Left ventricle myocardium inferior (tissue), 1 donor: Measurements from ENCODE around the gene RAD51B. TPM values are rescaled to one million over a fixed set of nuclear protein-coding genes. Genes with fewer than 3 reads are reported as not detected.

Source experiments
- DNase-seq: peaks from one replicate; pipeline ENCODE4 v3.0.0-alpha.2; 2020
- H3K27ac ChIP-seq: fragments of 200-600 bp; replicated peaks from 2 replicates; pipeline ENCODE4 v1.8.0; 2021
- H3K27me3 ChIP-seq: fragments of 200-600 bp; 2 replicates; pipeline ENCODE4 v1.8.0; 2021; ENCODE audit warnings: low read depth
- H3K36me3 ChIP-seq: fragments of 200-600 bp; 2 replicates; pipeline ENCODE4 v1.8.0; 2021
- H3K4me1 ChIP-seq: fragments of 200-600 bp; 2 replicates; pipeline ENCODE4 v1.8.0; 2021
- H3K4me3 ChIP-seq: fragments of 200-600 bp; 2 replicates; pipeline ENCODE4 v1.8.0; 2021; ENCODE audit warnings: mild to moderate bottlenecking, moderate library complexity
- H3K9me3 ChIP-seq: fragments of 200-600 bp; replicated peaks from 2 replicates; pipeline ENCODE4 v1.8.0; 2021
- intact Hi-C: fragments of 100-400 bp; cut with micrococcal nuclease; formaldehyde crosslinking; loops from one replicate; pipeline ENCODE4 v1.11.0; 2022
- total RNA-seq: library from RNA; stranded (reverse); fragmentation: NEBNext Ultra II Directional; extraction: Animal tissue kit (Norgen Biotek cat#: 25700); gene quantifications from one replicate; pipeline ENCODE4 v1.2.1, GENCODE V29; 2021
- TF ChIP-seq, protein P1 (sequence below): fragments of 200-600 bp; IDR thresholded peaks from 2 replicates; pipeline ENCODE4 v1.8.0; 2021; ENCODE audit warnings: antibody characterized with exemption, mild to moderate bottlenecking, borderline replicate concordance
- donor health status: DM: no; HTN: yes; CAD: no; lungs with severe emphysema.

RAD51B gene
- total RNA-seq, 1 donor from 2014 or later: 2.4 TPM

DNA sequence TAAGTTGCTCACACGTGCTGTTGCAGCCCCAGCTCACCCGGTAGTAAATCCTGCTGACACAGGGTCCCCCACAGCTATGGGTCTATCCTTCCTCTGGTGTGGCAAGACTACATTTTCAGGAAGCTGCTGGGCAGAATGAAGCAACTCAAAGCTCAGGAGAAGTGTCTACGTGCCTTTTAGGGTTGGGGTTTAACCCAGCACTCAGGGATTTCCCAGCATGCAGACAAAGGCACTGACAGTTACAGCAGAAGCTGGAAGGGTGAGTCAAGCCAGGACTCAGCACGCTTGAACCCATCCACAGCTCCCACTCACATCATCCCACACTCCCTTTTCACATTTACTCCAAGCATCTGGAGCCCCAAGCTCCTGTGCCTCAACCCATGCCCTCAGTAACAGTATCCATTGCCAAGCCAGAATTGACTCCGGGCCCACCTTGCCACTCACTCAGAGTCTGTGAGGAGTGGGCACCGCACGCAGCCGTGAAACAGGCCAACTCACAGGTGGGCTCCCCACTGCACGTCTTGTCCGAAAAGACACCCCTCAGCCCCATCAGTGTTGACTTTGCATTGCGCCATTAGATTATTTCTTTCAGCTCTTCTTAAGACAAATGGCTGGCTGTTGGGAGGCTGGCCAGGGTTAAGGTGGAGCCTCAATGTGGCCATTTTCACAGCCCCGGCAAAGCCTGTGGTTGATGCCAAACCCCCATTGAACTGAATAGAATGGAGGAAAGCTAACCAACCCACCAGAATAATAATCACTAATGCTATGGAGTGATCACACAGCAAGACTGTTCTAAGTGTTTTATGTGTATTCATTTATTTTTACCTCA lies 913.7 kb downstream of the RAD51B start:
- Histone ChIP-seq H3K4me3 (no peak overlapping the region), H3K4me1 (peaks cover 70% of the 10 kb centered on the region), H3K27me3 (no peaks in the 10 kb centered on the region), H3K9me3 (no peaks in the 10 kb centered on the region), H3K27ac (peak overlapping the region; percentile 11), H3K36me3 (no peaks in the 10 kb centered on the region)
- TF ChIP-seq, protein P1, sequence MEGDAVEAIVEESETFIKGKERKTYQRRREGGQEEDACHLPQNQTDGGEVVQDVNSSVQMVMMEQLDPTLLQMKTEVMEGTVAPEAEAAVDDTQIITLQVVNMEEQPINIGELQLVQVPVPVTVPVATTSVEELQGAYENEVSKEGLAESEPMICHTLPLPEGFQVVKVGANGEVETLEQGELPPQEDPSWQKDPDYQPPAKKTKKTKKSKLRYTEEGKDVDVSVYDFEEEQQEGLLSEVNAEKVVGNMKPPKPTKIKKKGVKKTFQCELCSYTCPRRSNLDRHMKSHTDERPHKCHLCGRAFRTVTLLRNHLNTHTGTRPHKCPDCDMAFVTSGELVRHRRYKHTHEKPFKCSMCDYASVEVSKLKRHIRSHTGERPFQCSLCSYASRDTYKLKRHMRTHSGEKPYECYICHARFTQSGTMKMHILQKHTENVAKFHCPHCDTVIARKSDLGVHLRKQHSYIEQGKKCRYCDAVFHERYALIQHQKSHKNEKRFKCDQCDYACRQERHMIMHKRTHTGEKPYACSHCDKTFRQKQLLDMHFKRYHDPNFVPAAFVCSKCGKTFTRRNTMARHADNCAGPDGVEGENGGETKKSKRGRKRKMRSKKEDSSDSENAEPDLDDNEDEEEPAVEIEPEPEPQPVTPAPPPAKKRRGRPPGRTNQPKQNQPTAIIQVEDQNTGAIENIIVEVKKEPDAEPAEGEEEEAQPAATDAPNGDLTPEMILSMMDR: no peak
- DNase-seq: no peak
- intact Hi-C loops: no loop called here

DNA sequence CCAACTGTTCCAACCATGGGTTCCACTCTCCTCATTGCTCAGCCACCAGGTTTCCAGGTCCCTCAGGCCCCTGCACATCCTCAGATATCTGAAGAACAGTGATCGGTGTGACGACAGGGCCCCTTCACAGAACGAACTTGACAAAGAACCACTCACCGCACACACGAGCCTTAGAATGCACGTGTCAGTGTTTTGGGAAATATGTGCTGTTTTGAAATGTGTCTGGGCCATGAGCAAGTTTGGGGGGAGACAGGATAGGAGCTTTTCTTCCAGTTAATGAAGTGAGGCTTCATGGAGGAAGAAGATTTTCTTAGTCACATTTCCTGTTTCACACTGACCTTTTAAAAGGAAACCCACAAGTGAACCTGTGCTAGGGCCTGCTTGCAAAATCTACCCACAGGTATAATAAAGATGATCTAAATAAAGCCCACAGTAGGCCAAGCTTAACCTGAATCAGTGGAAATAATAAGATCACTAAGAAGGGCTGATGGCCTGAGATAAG lies 914.7 kb downstream of the RAD51B start:
- Histone ChIP-seq H3K4me3 (no peak overlapping the region), H3K9me3 (no peaks in the 10 kb centered on the region), H3K4me1 (peaks cover 60% of the 10 kb centered on the region), H3K27me3 (no peaks in the 10 kb centered on the region), H3K27ac (peak overlapping the region; percentile 11), H3K36me3 (no peaks in the 10 kb centered on the region)
- TF ChIP-seq, protein P1: no peak
- DNase-seq: no peak
- intact Hi-C loops: no loop called here

DNA sequence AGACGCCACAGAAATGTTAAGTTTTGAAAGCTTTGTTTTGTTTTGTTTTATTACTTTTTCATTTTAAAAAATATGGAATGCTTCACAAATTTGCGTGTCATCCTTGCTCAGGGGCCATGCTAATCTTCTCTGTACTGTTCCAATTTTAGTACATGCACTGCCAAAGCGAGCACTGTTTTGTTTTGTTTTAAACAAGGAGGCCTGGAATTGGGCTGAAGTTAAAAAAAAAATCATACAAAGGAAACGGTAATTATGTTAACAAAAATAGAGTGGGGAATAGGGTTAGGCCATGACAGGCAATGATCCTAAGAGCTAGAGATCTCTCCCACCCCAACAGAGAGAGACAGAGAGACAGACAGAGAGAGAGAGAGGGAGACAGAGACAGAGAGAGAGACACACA lies 916.3 kb downstream of the RAD51B start:
- H3K27ac ChIP-seq: peak overlapping the region; percentile 80
- H3K27me3 ChIP-seq: no peaks in the 10 kb centered on the region
- TF ChIP-seq, protein P1: no peak
- no peaks in the 10 kb centered on the region for H3K36me3 ChIP-seq
- no peak overlapping the region for H3K4me3 ChIP-seq
- H3K4me1 ChIP-seq: peaks cover 45% of the 10 kb centered on the region
- DNase-seq: no peak
- intact Hi-C loops: no loop called here
- peaks cover under 1% of the 10 kb centered on the region for H3K9me3 ChIP-seq

DNA sequence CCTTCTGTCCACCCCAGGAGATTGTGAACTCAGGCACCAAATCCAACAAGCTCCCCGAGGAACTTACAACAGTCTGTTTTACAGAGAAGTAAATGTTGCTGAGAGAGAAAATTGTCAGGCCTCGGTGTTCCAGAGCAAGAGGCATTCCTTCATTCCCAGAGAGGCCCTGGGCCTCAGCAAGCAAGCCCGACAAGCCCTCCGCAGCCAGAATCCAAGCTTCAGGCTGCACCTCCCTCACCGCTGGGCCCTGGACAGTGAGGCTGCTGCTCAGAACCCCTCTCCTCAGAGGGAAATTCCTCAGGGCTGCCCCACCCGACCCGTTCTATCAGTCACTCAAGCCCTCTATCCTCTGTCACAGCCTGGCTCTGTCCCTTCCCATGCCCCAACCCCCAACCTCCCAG lies 916.9 kb downstream of the RAD51B start:
- H3K36me3 ChIP-seq: no peaks in the 10 kb centered on the region
- H3K4me1 ChIP-seq: peaks cover 38% of the 10 kb centered on the region
- no peak overlapping the region for H3K4me3 ChIP-seq
- peak overlapping the region; percentile 80 for H3K27ac ChIP-seq
- intact Hi-C loops: no loop called here
- H3K27me3 ChIP-seq: no peaks in the 10 kb centered on the region
- TF ChIP-seq, protein P1: no peak
- peaks cover 5% of the 10 kb centered on the region for H3K9me3 ChIP-seq
- no peak for DNase-seq

DNA sequence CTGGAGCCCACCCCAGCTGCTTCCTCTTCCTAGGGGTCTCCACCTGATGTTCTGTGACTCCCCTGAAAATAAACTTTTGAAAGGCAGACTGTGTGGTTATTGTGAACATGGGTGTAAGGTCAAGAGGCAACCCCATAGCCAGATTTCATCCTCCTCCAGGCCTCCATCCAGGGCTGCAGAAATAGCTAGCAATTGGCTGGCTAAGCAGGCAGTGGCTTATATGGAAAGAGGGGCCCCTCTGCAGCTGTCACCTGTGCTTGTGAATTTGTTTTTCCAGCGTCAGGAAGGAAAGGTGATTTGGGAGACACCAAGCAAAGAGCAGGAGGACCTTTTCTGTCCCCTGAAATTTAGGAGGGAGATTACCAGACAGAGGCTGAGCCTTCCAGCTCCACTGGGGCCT lies 917.5 kb downstream of the RAD51B start:
- no peak for DNase-seq
- H3K36me3 ChIP-seq: no peaks in the 10 kb centered on the region
- peak overlapping the region; percentile 80 for H3K27ac ChIP-seq
- H3K9me3 ChIP-seq: peaks cover 5% of the 10 kb centered on the region
- H3K4me1 ChIP-seq: peaks cover 36% of the 10 kb centered on the region
- H3K4me3 ChIP-seq: no peak overlapping the region
- intact Hi-C loops: no loop called here
- H3K27me3 ChIP-seq: no peaks in the 10 kb centered on the region
- TF ChIP-seq, protein P1: no peak
